ENCODE data around the gene NUP214.

- TF ChIP-seq CTCF (IDR thresholded peaks at IDR 0.05) (no peak), ZFX (IDR thresholded peaks at IDR 0.05; ENCODE audit: borderline replicate concordance) (no peak)
Observed at GRCh38 chr9:131153595-131153994, 28.2 kb downstream of the NUP214 start.
